Panc1 (cell line): Measurements from ENCODE around the gene NEO1.

Experiments
- REST ChIP-seq, 2 experiments: IDR thresholded peaks; 2 replicates each; pipeline ENCODE4 v1.6.1; 2011 to 2012; ENCODE audit warnings: low read depth in 2 of 2, control low read depth in 1 of 2, low read length in 1 of 2, mild to moderate bottlenecking in 1 of 2, moderate library complexity in 1 of 2; ENCODE audit not compliant: insufficient read depth in 1 of 2
- TF ChIP-seq, protein P1 (sequence below): fragments of 450-650 bp; IDR thresholded peaks from 2 replicates; pipeline ENCODE4 v1.5.1; 2017; ENCODE audit warnings: mild to moderate bottlenecking

DNA sequence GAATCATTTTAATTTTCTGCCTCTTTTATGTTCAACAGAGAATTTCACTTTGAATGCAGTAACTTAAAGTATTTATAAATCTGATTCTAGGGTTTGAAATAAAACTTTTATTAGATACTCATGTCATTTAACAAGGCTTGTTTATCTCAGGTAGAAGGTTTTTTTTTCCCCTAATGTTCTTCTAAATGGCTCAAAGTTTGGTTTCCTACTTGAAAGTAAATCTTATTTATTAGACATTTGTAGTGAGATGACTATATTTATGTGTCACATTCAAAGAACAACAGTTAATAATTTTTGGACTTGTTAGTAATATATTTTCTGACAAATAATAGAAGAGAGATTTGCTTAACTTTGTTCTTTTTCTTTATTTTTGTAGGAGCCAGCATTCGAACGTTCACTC lies 63.9 kb downstream of the NEO1 start:
- TF ChIP-seq, protein P1, sequence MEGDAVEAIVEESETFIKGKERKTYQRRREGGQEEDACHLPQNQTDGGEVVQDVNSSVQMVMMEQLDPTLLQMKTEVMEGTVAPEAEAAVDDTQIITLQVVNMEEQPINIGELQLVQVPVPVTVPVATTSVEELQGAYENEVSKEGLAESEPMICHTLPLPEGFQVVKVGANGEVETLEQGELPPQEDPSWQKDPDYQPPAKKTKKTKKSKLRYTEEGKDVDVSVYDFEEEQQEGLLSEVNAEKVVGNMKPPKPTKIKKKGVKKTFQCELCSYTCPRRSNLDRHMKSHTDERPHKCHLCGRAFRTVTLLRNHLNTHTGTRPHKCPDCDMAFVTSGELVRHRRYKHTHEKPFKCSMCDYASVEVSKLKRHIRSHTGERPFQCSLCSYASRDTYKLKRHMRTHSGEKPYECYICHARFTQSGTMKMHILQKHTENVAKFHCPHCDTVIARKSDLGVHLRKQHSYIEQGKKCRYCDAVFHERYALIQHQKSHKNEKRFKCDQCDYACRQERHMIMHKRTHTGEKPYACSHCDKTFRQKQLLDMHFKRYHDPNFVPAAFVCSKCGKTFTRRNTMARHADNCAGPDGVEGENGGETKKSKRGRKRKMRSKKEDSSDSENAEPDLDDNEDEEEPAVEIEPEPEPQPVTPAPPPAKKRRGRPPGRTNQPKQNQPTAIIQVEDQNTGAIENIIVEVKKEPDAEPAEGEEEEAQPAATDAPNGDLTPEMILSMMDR: no peak
- TF ChIP-seq REST (IDR thresholded peaks at IDR 0.05; ENCODE audit: insufficient read depth in 1 of 2, low read depth in 2 of 2, low read length in 1 of 2): no peak
